Immature natural killer cell (primary cell): Measurements from ENCODE around the gene MRPL41. TPM values are rescaled to one million over a fixed set of nuclear protein-coding genes. Genes with fewer than 3 reads are reported as not detected.
A peak's percentile ranks its signal among the peaks of the same experiment; 100 is the strongest.

Source experiments
- DNase-seq, 3 donors: peaks; one replicate each; pipeline ENCODE4 v3.0.0; 2022; ENCODE audit warnings: mixed read lengths in 1 of 3
- H3K27ac Mint-ChIP-seq, 6 donors: one replicate each; pipeline ENCODE4 v1.8.0; 2020; ENCODE audit warnings: mixed read lengths in 6 of 6, mild to moderate bottlenecking in 5 of 6, inconsistent platforms in 4 of 6, moderate library complexity in 3 of 6
- H3K27me3 Mint-ChIP-seq, 3 donors: one replicate each; pipeline ENCODE4 v1.8.0; 2020 to 2021; ENCODE audit warnings: low read depth in 3 of 3, mild to moderate bottlenecking in 3 of 3, mixed read lengths in 3 of 3, moderate library complexity in 3 of 3, inconsistent platforms in 1 of 3
- H3K36me3 Mint-ChIP-seq, 3 donors: one replicate each; pipeline ENCODE4 v1.8.0; 2020; ENCODE audit warnings: mixed read lengths in 3 of 3, inconsistent platforms in 2 of 3, mild to moderate bottlenecking in 2 of 3
- H3K4me1 Mint-ChIP-seq, 2 donors: one replicate each; pipeline ENCODE4 v1.8.0; 2020; ENCODE audit warnings: inconsistent platforms in 2 of 2, mild to moderate bottlenecking in 2 of 2, mixed read lengths in 2 of 2, moderate library complexity in 1 of 2
- H3K4me3 Mint-ChIP-seq, 5 donors: one replicate each; pipeline ENCODE4 v1.8.0; 2020; ENCODE audit warnings: mild to moderate bottlenecking in 5 of 5, mixed read lengths in 5 of 5, inconsistent platforms in 3 of 5, moderate library complexity in 3 of 5
- H3K9me3 Mint-ChIP-seq, 6 donors: one replicate each; pipeline ENCODE4 v1.8.0; 2020; ENCODE audit warnings: mild to moderate bottlenecking in 6 of 6, mixed read lengths in 6 of 6, inconsistent platforms in 4 of 6, moderate library complexity in 3 of 6
- polyA plus RNA-seq, 3 donors: library from polyadenylated mRNA; unstranded; fragments of 300-500 nt; fragmentation: Illumina TruSeq; gene quantifications; one replicate each; pipeline ENCODE4 v1.2.3, GENCODE V29; 2021

The MRPL41 gene
- polyA plus RNA-seq, 3 donors from 2014 or later, result 27.2 to 87.7 (median 48.8) TPM

GRCh38 chr9:137575716-137576411 lies 24.2 kb downstream of the MRPL41 start:
- Mint-ChIP-seq H3K4me1 (peaks cover 30 to 31% of the 10 kb centered on the region in 2 donors), H3K27ac (no peak overlapping the region), H3K9me3 (no peaks in the 10 kb centered on the region), H3K4me3 (peak overlapping the region in 4 of 5 donors; percentile 17 to 51 (median 36)), H3K36me3 (peaks cover 0 to 16% (median 3%) of the 10 kb centered on the region in 3 donors), H3K27me3 (no peaks in the 10 kb centered on the region)
- DNase-seq, result no peak

- Mint-ChIP-seq H3K27me3 (no peaks in the 10 kb centered on the region), H3K9me3 (no peaks in the 10 kb centered on the region), H3K4me1 (peaks cover 30 to 31% of the 10 kb centered on the region in 2 donors), H3K4me3 (peak within 1 kb of the TSS; percentile 77 to 83 (median 81)), H3K36me3 (peaks cover 0 to 18% (median 0%) of the 10 kb centered on the region in 3 donors), H3K27ac (peak within 1 kb of the TSS; percentile 37 to 83 (median 52))
- DNase-seq, result peak; percentile 94
Observed at GRCh38 chr9:137578518-137579258, 27.0 kb downstream of the MRPL41 start, which contains the start of gene DPH7. DPH7 (minus strand) TSS chr9:137578925; CDS start chr9:137578777, 148 bp downstream.

GRCh38 chr9:137579259-137579604 lies 27.6 kb downstream of the MRPL41 start:
- no peak for DNase-seq
- H3K9me3 Mint-ChIP-seq, result no peaks in the 10 kb centered on the region

GRCh38 chr9:137580209-137580953 lies 28.7 kb downstream of the MRPL41 start:
- DNase-seq, result no peak
- Mint-ChIP-seq H3K4me1 (peaks cover 26 to 29% of the 10 kb centered on the region in 2 donors), H3K36me3 (peaks cover 0 to 17% (median 0%) of the 10 kb centered on the region in 3 donors), H3K27me3 (no peaks in the 10 kb centered on the region), H3K9me3 (no peaks in the 10 kb centered on the region), H3K4me3 (no peak overlapping the region), H3K27ac (no peak overlapping the region)

More at GRCh38 chr9:137579259-137579604, 27.6 kb downstream of the MRPL41 start:
- H3K36me3 Mint-ChIP-seq, result peaks cover 0 to 18% (median 0%) of the 10 kb centered on the region in 3 donors
- peak overlapping the region in 5 of 6 donors; percentile 37 to 80 (median 50) for H3K27ac Mint-ChIP-seq
- no peaks in the 10 kb centered on the region for H3K27me3 Mint-ChIP-seq
- H3K4me1 Mint-ChIP-seq, result peaks cover 30 to 31% of the 10 kb centered on the region in 2 donors
- peak overlapping the region; percentile 77 to 83 (median 81) for H3K4me3 Mint-ChIP-seq

- Mint-ChIP-seq H3K4me1 (peaks cover 21 to 23% of the 10 kb centered on the region in 2 donors), H3K27ac (no peak overlapping the region), H3K27me3 (no peaks in the 10 kb centered on the region), H3K4me3 (no peak overlapping the region), H3K9me3 (no peaks in the 10 kb centered on the region), H3K36me3 (peaks cover 0 to 13% (median 0%) of the 10 kb centered on the region in 3 donors)
- no peak for DNase-seq
Observed at GRCh38 chr9:137580954-137581322, 29.3 kb downstream of the MRPL41 start.

GRCh38 chr9:137581361-137582285 lies 29.9 kb downstream of the MRPL41 start:
- Mint-ChIP-seq H3K9me3 (no peaks in the 10 kb centered on the region), H3K27ac (no peak overlapping the region), H3K36me3 (peaks cover 0 to 19% (median 0%) of the 10 kb centered on the region in 3 donors), H3K4me3 (no peak overlapping the region), H3K27me3 (no peaks in the 10 kb centered on the region), H3K4me1 (peaks cover 15 to 19% of the 10 kb centered on the region in 2 donors)
- no peak for DNase-seq

GRCh38 chr9:137582286-137582860 lies 30.7 kb downstream of the MRPL41 start:
- Mint-ChIP-seq H3K36me3 (peaks cover 0 to 19% (median 0%) of the 10 kb centered on the region in 3 donors), H3K9me3 (no peaks in the 10 kb centered on the region), H3K27me3 (no peaks in the 10 kb centered on the region), H3K4me3 (no peak overlapping the region), H3K27ac (no peak overlapping the region), H3K4me1 (peaks cover 8 to 14% of the 10 kb centered on the region in 2 donors)
- no peak for DNase-seq

GRCh38 chr9:137583347-137583746 lies 31.7 kb downstream of the MRPL41 start:
- H3K36me3 Mint-ChIP-seq, result peaks cover 0 to 24% (median 6%) of the 10 kb centered on the region in 3 donors
- no peak overlapping the region for H3K4me3 Mint-ChIP-seq
- DNase-seq, result no peak
- H3K27ac Mint-ChIP-seq, result peak overlapping the region in 1 of 6 donors; percentile 46
- peaks cover 0 to 10% of the 10 kb centered on the region in 2 donors for H3K4me1 Mint-ChIP-seq
- no peaks in the 10 kb centered on the region for H3K9me3 Mint-ChIP-seq
- peaks cover 0 to 2% (median 0%) of the 10 kb centered on the region in 3 donors for H3K27me3 Mint-ChIP-seq

- H3K36me3 Mint-ChIP-seq, result peaks cover 0 to 24% (median 6%) of the 10 kb centered on the region in 3 donors
- peaks cover 0 to 2% (median 0%) of the 10 kb centered on the region in 3 donors for H3K27me3 Mint-ChIP-seq
- H3K27ac Mint-ChIP-seq, result no peak overlapping the region
- no peaks in the 10 kb centered on the region for H3K9me3 Mint-ChIP-seq
- peaks cover 0 to 8% of the 10 kb centered on the region in 2 donors for H3K4me1 Mint-ChIP-seq
- no peak overlapping the region for H3K4me3 Mint-ChIP-seq
- no peak for DNase-seq
Observed at GRCh38 chr9:137583957-137584356, 32.3 kb downstream of the MRPL41 start.

GRCh38 chr9:137586854-137587253 lies 35.2 kb downstream of the MRPL41 start:
- Mint-ChIP-seq H3K36me3 (peaks cover 0 to 21% (median 6%) of the 10 kb centered on the region in 3 donors), H3K27ac (no peak overlapping the region), H3K9me3 (no peaks in the 10 kb centered on the region), H3K4me1 (peaks cover 11% of the 10 kb centered on the region in 2 donors), H3K4me3 (no peak overlapping the region), H3K27me3 (peaks cover 0 to 8% (median 8%) of the 10 kb centered on the region in 3 donors)
- DNase-seq, result no peak

- H3K27me3 Mint-ChIP-seq, result peaks cover 0 to 9% (median 8%) of the 10 kb centered on the region in 3 donors
- H3K27ac Mint-ChIP-seq, result peak overlapping the region in 1 of 6 donors; percentile 67
- peak overlapping the region in 4 of 5 donors; percentile 53 to 81 (median 64) for H3K4me3 Mint-ChIP-seq
Observed at GRCh38 chr9:137588311-137588710, 36.6 kb downstream of the MRPL41 start.

GRCh38 chr9:137588891-137589290 lies 37.2 kb downstream of the MRPL41 start:
- Mint-ChIP-seq H3K4me3 (peak overlapping the region in 4 of 5 donors; percentile 33 to 81 (median 81)), H3K4me1 (peaks cover 11% of the 10 kb centered on the region in 2 donors), H3K27me3 (peaks cover 0 to 11% (median 9%) of the 10 kb centered on the region in 3 donors), H3K27ac (no peak overlapping the region), H3K9me3 (no peaks in the 10 kb centered on the region), H3K36me3 (peaks cover 0 to 12% (median 6%) of the 10 kb centered on the region in 3 donors)
- no peak for DNase-seq

More at GRCh38 chr9:137588311-137588710, 36.6 kb downstream of the MRPL41 start:
- Mint-ChIP-seq H3K4me1 (peaks cover 11% of the 10 kb centered on the region in 2 donors), H3K9me3 (no peaks in the 10 kb centered on the region), H3K36me3 (peaks cover 0 to 16% (median 6%) of the 10 kb centered on the region in 3 donors)
- no peak for DNase-seq
